ENCODE results near the gene CSNK1D. TPM values are rescaled to one million over a fixed set of nuclear protein-coding genes. Genes with fewer than 3 reads are reported as not detected.

Gene CSNK1D
- total RNA-seq, 1 experiment from 2014 or later: 111 TPM

GRCh38 chr17:82320140-82320840 is 46.8 kb upstream of the CSNK1D start (continued):
- no peak for TF ChIP-seq SMAD3 (CRISPR knock-in tag; IDR thresholded peaks at IDR 0.05; ENCODE audit: borderline replicate concordance)

DNA sequence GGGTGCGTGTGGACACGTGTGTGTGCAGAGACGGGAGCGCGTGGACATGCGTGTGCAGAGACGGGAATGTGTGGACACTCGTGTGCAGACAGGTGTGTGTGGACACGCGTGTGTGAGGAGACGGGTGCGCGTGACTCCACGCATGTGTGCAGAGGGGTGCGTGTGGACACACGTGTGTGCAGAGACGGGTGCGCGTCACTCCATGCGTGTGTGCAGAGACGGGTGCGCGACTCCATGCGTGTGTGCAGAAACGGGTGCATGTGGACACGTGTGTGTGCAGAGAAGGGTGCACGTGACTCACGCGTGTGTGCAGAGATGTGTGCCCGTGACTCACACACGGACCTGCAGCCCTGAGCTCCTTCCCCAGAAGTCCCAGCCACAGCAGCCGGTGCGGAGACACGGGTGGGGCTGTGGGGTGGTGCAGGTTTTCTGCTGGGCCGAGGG is 46.1 kb upstream of the CSNK1D start:
- 0 out of 2 replicates have a peak, but pooled peaks cover 5% of the 10 kb centered on the region for H3K27me3 Mint-ChIP-seq (ENCODE audit: low read depth)
- peaks cover 5% of the 10 kb centered on the region for H3K4me1 Mint-ChIP-seq
- DNase-seq (ENCODE audit: low spot score) (no peak), ATAC-seq (no peak)
- ChIA-PET CTCF (no interaction called here), POLR2A (no interaction called here)
- no peaks in the 10 kb centered on the region for H3K36me3 Mint-ChIP-seq
- no peak overlapping the region for H3K4me3 Mint-ChIP-seq
- TF ChIP-seq ZNF532 (CRISPR knock-in tag; IDR thresholded peaks at IDR 0.05; ENCODE audit: borderline replicate concordance) (no peak), TEAD4 (CRISPR knock-in tag; IDR thresholded peaks at IDR 0.05) (no peak), ATF3 (CRISPR knock-in tag; conservative IDR thresholded peaks at IDR 0.05) (no peak), CDX4 (CRISPR knock-in tag; IDR thresholded peaks at IDR 0.05; ENCODE audit: borderline replicate concordance) (no peak), ZNF671 (CRISPR knock-in tag; IDR thresholded peaks at IDR 0.05) (no peak), USF2 (CRISPR knock-in tag; IDR thresholded peaks at IDR 0.05) (no peak), ATF6 (CRISPR knock-in tag; IDR thresholded peaks at IDR 0.05) (no peak), NR2C2 (CRISPR knock-in tag; IDR thresholded peaks at IDR 0.05) (no peak), CBFB (CRISPR knock-in tag; IDR thresholded peaks at IDR 0.05; ENCODE audit: low read depth) (no peak), FOXJ3 (CRISPR knock-in tag; IDR thresholded peaks at IDR 0.05; ENCODE audit: borderline replicate concordance) (no peak), TCF7 (CRISPR knock-in tag; IDR thresholded peaks at IDR 0.05; ENCODE audit: low read depth) (no peak), ESRRA (CRISPR knock-in tag; IDR thresholded peaks at IDR 0.05; ENCODE audit: borderline replicate concordance) (no peak), EMX1 (CRISPR knock-in tag; IDR thresholded peaks at IDR 0.05) (no peak), ERG (CRISPR knock-in tag; IDR thresholded peaks at IDR 0.05) (no peak), KAT7 (CRISPR knock-in tag; IDR thresholded peaks at IDR 0.05; ENCODE audit: borderline replicate concordance) (no peak)
- TF ChIP-seq, protein P1, sequence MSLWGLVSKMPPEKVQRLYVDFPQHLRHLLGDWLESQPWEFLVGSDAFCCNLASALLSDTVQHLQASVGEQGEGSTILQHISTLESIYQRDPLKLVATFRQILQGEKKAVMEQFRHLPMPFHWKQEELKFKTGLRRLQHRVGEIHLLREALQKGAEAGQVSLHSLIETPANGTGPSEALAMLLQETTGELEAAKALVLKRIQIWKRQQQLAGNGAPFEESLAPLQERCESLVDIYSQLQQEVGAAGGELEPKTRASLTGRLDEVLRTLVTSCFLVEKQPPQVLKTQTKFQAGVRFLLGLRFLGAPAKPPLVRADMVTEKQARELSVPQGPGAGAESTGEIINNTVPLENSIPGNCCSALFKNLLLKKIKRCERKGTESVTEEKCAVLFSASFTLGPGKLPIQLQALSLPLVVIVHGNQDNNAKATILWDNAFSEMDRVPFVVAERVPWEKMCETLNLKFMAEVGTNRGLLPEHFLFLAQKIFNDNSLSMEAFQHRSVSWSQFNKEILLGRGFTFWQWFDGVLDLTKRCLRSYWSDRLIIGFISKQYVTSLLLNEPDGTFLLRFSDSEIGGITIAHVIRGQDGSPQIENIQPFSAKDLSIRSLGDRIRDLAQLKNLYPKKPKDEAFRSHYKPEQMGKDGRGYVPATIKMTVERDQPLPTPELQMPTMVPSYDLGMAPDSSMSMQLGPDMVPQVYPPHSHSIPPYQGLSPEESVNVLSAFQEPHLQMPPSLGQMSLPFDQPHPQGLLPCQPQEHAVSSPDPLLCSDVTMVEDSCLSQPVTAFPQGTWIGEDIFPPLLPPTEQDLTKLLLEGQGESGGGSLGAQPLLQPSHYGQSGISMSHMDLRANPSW (CRISPR knock-in tag; conservative IDR thresholded peaks at IDR 0.05; ENCODE audit: low read depth): no peak
- TF ChIP-seq, protein P2, sequence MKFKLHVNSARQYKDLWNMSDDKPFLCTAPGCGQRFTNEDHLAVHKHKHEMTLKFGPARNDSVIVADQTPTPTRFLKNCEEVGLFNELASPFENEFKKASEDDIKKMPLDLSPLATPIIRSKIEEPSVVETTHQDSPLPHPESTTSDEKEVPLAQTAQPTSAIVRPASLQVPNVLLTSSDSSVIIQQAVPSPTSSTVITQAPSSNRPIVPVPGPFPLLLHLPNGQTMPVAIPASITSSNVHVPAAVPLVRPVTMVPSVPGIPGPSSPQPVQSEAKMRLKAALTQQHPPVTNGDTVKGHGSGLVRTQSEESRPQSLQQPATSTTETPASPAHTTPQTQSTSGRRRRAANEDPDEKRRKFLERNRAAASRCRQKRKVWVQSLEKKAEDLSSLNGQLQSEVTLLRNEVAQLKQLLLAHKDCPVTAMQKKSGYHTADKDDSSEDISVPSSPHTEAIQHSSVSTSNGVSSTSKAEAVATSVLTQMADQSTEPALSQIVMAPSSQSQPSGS (CRISPR knock-in tag; IDR thresholded peaks at IDR 0.05; ENCODE audit: borderline replicate concordance, low read depth): no peak
- TF ChIP-seq, protein P3, sequence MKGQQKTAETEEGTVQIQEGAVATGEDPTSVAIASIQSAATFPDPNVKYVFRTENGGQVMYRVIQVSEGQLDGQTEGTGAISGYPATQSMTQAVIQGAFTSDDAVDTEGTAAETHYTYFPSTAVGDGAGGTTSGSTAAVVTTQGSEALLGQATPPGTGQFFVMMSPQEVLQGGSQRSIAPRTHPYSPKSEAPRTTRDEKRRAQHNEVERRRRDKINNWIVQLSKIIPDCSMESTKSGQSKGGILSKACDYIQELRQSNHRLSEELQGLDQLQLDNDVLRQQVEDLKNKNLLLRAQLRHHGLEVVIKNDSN (CRISPR knock-in tag; IDR thresholded peaks at IDR 0.05): no peak
- H3K9me3 Mint-ChIP-seq: no peaks in the 10 kb centered on the region
- H3K27ac Mint-ChIP-seq: no peak overlapping the region
